ENCODE measurements around the gene TMEM167B. TPM values are rescaled to one million over a fixed set of nuclear protein-coding genes. Genes with fewer than 3 reads are reported as not detected.
"Not testable (repeated sequence)": the region's sequence is repeated elsewhere in the genome, so short reads cannot be mapped to it uniquely, and the experiment has no call there.

The TMEM167B gene
- total and polyA plus RNA-seq, 7 donors: 19.8 to 56.0 (median 30.8) TPM

- H3K27ac ChIP-seq: no peak overlapping the region
- intact Hi-C loops (cut with DNase I): no loop called here
- H3K9me3 ChIP-seq: no peaks in the 10 kb centered on the region
- H3K4me3 ChIP-seq: no peak overlapping the region
- TF ChIP-seq, protein P1, sequence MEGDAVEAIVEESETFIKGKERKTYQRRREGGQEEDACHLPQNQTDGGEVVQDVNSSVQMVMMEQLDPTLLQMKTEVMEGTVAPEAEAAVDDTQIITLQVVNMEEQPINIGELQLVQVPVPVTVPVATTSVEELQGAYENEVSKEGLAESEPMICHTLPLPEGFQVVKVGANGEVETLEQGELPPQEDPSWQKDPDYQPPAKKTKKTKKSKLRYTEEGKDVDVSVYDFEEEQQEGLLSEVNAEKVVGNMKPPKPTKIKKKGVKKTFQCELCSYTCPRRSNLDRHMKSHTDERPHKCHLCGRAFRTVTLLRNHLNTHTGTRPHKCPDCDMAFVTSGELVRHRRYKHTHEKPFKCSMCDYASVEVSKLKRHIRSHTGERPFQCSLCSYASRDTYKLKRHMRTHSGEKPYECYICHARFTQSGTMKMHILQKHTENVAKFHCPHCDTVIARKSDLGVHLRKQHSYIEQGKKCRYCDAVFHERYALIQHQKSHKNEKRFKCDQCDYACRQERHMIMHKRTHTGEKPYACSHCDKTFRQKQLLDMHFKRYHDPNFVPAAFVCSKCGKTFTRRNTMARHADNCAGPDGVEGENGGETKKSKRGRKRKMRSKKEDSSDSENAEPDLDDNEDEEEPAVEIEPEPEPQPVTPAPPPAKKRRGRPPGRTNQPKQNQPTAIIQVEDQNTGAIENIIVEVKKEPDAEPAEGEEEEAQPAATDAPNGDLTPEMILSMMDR (IDR thresholded peaks at IDR 0.05): no peak
- H3K27me3 ChIP-seq (ENCODE audit: insufficient read depth in 3 of 3, low read length in 2 of 3): no peaks in the 10 kb centered on the region
- H3K4me1 ChIP-seq: no peaks in the 10 kb centered on the region
- no peaks in the 10 kb centered on the region for H3K36me3 ChIP-seq (ENCODE audit: insufficient read depth in 1 of 2, low read depth in 1 of 2)
- ATAC-seq (no peak), DNase-seq (no peak)
- WGBS, 3 donors: 72 to 79% (median 77%) methylated on average over 7 of the region's 7 CpGs
Observed at GRCh38 chr1:109050228-109050995, 40.2 kb upstream of the TMEM167B start.

DNA sequence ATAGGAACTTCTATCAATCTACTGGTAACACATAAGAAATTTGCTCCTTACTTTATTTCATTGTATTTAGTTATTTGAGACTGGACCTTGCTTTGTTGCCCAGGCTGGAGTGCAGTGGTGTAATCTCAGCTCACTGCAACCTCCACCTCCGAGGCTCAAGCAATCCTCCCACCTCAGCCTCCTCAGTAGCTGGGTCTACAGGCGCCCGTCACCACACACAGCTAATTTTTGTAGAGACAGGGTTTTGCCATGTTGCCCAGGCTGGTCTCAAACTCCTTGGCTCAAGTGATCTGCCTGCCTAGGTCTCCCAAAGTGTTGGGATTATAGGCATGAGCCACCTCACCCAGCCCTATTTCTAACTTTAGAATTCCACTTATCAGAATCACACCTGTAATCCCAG lies 38.4 kb upstream of the TMEM167B start:
- H3K9me3 ChIP-seq; H3K27ac ChIP-seq; H3K27me3 ChIP-seq (ENCODE audit: insufficient read depth in 3 of 3, low read length in 2 of 3); H3K36me3 ChIP-seq (ENCODE audit: insufficient read depth in 1 of 2, low read depth in 1 of 2); H3K4me3 ChIP-seq; H3K4me1 ChIP-seq; intact Hi-C loops (cut with DNase I); ATAC-seq; DNase-seq: not testable (repeated sequence)
- 91 to 98% (median 93%) methylated on average over 3 of the region's 3 CpGs for WGBS, 3 donors

- TF ChIP-seq, protein P1 (IDR thresholded peaks at IDR 0.05): no peak
- WGBS, 3 donors: 82 to 85% (median 84%) methylated on average over 3 of the region's 3 CpGs
- intact Hi-C loops (cut with DNase I): no loop called here
Observed at GRCh38 chr1:109056064-109056463, 34.5 kb upstream of the TMEM167B start.

GRCh38 chr1:109059026-109059425 lies 31.5 kb upstream of the TMEM167B start:
- no peak for ATAC-seq
- TF ChIP-seq, protein P1 (IDR thresholded peaks at IDR 0.05): no peak
- H3K4me3 ChIP-seq: no peak overlapping the region
- peaks cover 0 to 17% of the 10 kb centered on the region in 2 donors for H3K36me3 ChIP-seq (ENCODE audit: insufficient read depth in 1 of 2, low read depth in 1 of 2)
- intact Hi-C loops (cut with DNase I): no loop called here
- H3K9me3 ChIP-seq: no peaks in the 10 kb centered on the region
- no peak overlapping the region for H3K27ac ChIP-seq
- H3K4me1 ChIP-seq: peaks cover 8% of the 10 kb centered on the region
- H3K27me3 ChIP-seq (ENCODE audit: insufficient read depth in 3 of 3, low read length in 2 of 3): no peaks in the 10 kb centered on the region
- no peak for DNase-seq

More at GRCh38 chr1:109056064-109056463, 34.5 kb upstream of the TMEM167B start:
- H3K27me3 ChIP-seq (ENCODE audit: insufficient read depth in 3 of 3, low read length in 2 of 3): no peaks in the 10 kb centered on the region
- DNase-seq (no peak), ATAC-seq (no peak)
- H3K36me3 ChIP-seq (ENCODE audit: insufficient read depth in 1 of 2, low read depth in 1 of 2): no peaks in the 10 kb centered on the region
- no peak overlapping the region for H3K4me3 ChIP-seq
- peaks cover 5% of the 10 kb centered on the region for H3K4me1 ChIP-seq
- no peaks in the 10 kb centered on the region for H3K9me3 ChIP-seq
- no peak overlapping the region for H3K27ac ChIP-seq

DNA sequence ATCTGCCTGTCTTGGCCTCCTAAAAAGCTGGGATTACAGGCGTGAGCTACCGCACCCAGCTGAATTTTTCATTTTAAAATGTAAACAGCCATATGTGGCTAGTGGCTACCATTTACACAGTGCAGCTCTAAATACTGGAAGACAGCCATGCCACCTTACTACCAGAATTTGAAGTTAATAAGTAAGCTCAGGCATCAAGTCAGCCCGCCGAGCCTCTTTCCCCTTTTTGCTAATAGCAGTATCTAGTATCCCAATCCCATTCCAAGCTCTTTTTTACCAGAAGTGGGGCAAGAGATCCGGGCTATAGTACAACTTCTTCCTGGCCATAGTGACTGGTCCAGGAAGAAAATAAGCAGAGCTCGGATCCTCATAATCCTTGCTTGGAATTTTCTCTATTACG lies 29.9 kb upstream of the TMEM167B start:
- Histone ChIP-seq H3K4me1 (peaks cover 8% of the 10 kb centered on the region), H3K9me3 (no peaks in the 10 kb centered on the region), H3K27me3 (ENCODE audit: insufficient read depth in 3 of 3, low read length in 2 of 3) (no peaks in the 10 kb centered on the region), H3K27ac (no peak overlapping the region), H3K36me3 (ENCODE audit: insufficient read depth in 1 of 2, low read depth in 1 of 2) (peaks cover 0 to 34% of the 10 kb centered on the region in 2 donors), H3K4me3 (no peak overlapping the region)
- intact Hi-C loops (cut with DNase I): no loop called here
- TF ChIP-seq, protein P1 (IDR thresholded peaks at IDR 0.05): no peak
- DNase-seq: no peak
- no peak for ATAC-seq
- WGBS, 3 donors: 70 to 83% (median 75%) methylated on average over 7 of the region's 7 CpGs

All from psoas muscle (tissue), 8 donors.